Measurements from ENCODE around the gene ACOT2.
A peak's percentile ranks its signal among the peaks of the same experiment; 100 is the strongest.
"Not testable (repeated sequence)": the region's sequence is repeated elsewhere in the genome, so short reads cannot be mapped to it uniquely, and the experiment has no call there.

The ACOT2 gene, protein sequence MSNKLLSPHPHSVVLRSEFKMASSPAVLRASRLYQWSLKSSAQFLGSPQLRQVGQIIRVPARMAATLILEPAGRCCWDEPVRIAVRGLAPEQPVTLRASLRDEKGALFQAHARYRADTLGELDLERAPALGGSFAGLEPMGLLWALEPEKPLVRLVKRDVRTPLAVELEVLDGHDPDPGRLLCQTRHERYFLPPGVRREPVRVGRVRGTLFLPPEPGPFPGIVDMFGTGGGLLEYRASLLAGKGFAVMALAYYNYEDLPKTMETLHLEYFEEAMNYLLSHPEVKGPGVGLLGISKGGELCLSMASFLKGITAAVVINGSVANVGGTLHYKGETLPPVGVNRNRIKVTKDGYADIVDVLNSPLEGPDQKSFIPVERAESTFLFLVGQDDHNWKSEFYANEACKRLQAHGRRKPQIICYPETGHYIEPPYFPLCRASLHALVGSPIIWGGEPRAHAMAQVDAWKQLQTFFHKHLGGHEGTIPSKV

GRCh38 chr14:73569185-73569958, at the start of gene ACOT2:
ACOT2 (plus strand) TSS chr14:73569213; CDS start chr14:73569241, 28 bp downstream.
- DNase-seq (ENCODE audit: insufficient read length, low spot score) (peak; percentile 95), FAIRE-seq (peak; percentile 98)

- no peak for DNase-seq (ENCODE audit: insufficient read length, low spot score)
- no peak for FAIRE-seq
Measured at GRCh38 chr14:73521229-73521628, 47.8 kb upstream of the ACOT2 start.

DNA sequence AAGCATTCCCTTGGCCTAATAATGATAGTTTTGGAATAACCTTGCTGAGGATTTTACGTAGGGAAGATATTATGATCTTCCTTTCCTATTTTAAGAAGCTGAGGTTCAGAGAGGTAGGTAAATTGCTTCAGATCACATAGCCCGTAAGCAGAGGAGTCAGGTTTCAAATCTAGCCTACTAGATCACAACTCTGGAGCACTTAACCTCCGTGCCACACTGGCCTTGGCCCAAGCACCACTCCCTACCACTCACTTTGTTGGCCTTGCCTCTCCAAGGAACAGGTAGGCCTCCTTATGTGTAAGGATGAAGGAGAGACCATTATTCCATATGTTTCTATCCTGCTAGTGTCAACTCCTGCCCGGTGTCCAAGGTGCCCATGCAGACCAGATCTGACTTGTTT, 44.5 kb upstream of the ACOT2 start:
- DNase-seq (ENCODE audit: insufficient read length, low spot score): no peak
- peak; percentile 4 for FAIRE-seq

GRCh38 chr14:73526036-73526984, 42.7 kb upstream of the ACOT2 start:
- DNase-seq (ENCODE audit: insufficient read length, low spot score) (no peak), FAIRE-seq (no peak)

- not testable (repeated sequence) for DNase-seq (ENCODE audit: insufficient read length, low spot score)
- FAIRE-seq: peak; percentile 57
Measured at GRCh38 chr14:73529356-73529755, 39.7 kb upstream of the ACOT2 start.

- not testable (repeated sequence) for DNase-seq (ENCODE audit: insufficient read length, low spot score)
- FAIRE-seq: peak; percentile 98
Measured at GRCh38 chr14:73531971-73532370, 37.0 kb upstream of the ACOT2 start.

GRCh38 chr14:73537244-73538045, 31.6 kb upstream of the ACOT2 start:
- DNase-seq (ENCODE audit: insufficient read length, low spot score): not testable (repeated sequence)
- peak; percentile 98 for FAIRE-seq

DNA sequence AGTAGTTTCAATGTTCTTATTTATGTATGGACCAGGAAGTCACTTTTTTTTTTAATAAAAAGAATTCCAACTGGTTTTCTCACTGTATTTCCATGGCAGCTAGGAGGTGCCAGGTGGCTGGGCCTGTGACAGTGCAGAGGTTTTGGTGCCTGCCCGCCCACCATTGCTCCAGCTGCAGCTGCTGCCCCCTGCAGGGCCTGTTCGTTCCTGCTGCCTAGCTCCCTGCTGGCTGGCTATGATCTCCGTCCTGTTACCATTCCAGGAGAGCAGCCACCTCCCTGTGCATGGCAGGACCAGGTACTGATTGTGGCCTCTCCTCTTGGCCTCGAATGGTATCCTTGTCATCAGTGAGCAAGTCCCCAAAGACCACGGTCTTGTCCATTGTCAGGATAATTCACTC, 30.0 kb upstream of the ACOT2 start:
- not testable (repeated sequence) for DNase-seq (ENCODE audit: insufficient read length, low spot score)
- FAIRE-seq: peak; percentile 100

DNA sequence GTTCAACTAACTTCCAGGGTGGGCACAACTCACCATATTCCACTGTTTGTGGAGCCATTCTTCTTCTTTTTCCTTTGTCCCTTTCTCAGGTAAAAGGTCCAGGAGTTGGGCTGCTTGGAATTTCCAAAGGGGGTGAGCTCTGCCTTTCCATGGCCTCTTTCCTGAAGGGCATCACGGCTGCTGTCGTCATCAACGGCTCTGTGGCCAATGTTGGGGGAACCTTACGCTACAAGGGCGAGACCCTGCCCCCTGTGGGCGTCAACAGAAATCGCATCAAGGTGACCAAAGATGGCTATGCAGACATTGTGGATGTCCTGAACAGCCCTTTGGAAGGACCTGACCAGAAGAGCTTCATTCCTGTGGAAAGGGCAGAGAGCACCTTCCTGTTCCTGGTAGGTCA, 26.1 kb upstream of the ACOT2 start:
- FAIRE-seq: peak; percentile 98

DNA sequence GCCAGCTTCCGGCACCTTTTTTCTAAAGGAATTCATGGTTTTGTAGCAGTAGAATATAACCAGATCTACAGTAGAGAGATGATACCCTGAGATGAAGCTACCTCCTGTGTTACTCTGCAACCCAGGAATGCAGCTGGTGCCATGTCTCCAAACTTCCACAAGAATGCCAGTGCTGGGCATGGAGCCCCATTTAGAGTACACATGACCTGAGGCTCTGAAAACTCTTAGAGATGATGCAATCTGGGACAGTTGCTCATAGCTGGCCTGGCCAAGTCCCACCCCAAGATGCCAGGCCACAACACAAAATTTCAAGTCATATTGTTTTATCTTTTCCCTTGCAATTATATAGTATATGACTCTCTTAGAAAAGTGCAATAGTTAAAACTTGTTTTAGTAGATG, 23.7 kb upstream of the ACOT2 start:
- peak; percentile 100 for FAIRE-seq
- not testable (repeated sequence) for DNase-seq (ENCODE audit: insufficient read length, low spot score)

More for the DNA sequence above, 26.1 kb upstream of the ACOT2 start:
- not testable (repeated sequence) for DNase-seq (ENCODE audit: insufficient read length, low spot score)

DNA sequence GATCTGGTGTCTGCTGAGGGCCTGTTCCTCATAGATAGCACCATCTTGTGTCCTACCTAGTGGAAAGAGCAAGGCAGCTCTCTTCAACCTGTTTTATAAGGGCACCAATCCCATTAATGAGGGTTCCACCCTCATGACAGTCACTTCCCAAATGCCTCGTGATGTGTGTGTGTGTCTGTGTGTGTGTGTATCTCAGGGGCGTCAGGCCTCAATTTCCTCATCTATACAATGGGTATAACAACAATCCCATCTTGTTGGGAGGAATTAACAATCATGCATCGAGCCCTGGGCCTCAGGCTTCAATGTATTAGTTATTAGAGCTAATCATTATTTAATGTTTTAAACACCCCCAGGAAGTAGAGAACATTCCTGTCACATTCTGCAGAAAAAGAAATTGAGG, 19.9 kb upstream of the ACOT2 start:
- DNase-seq (ENCODE audit: insufficient read length, low spot score): not testable (repeated sequence)
- peak; percentile 95 for FAIRE-seq

- DNase-seq (ENCODE audit: insufficient read length, low spot score): not testable (repeated sequence)
- FAIRE-seq: peak; percentile 87
Measured at GRCh38 chr14:73549889-73550524, 19.0 kb upstream of the ACOT2 start.

DNA sequence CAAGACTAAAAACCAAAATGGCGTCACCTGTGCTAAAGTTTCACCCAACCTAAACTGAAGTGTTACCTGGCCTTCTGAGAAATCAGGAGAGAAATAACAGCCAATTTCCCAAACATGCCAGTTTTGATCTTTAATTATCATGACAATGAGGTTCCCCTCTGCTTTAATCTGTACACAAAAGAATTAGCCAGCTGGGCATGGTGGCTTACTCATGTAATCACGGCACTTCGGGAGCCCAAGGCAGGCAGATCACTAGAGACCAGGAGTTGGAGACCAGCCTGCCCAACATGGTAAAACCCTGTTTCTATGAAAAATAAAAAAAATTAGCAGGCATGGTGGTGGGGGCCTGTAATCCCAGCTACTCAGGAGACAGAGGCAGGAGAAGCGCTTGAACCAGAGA, 15.2 kb upstream of the ACOT2 start:
- FAIRE-seq (no peak), DNase-seq (ENCODE audit: insufficient read length, low spot score) (no peak)

DNA sequence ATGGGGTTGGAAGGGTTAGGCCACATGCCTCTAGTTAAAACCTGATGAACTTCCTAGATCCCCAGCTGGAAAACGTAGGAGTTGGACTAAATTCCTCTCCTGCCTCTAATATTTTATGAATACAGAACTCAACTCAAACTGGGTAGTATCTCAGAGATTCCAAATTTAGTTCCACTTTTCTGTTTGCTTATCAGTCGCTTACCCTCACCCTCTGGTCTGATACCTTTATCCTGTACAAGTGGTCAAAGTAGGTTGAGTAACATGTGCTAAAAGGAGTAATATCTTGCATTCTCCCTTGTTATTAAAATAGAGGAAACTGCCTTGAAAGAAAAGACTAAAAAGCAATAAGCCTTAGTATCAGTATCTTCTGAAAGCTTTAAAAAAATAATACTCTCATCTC, 11.8 kb upstream of the ACOT2 start:
- FAIRE-seq; DNase-seq (ENCODE audit: insufficient read length, low spot score): not testable (repeated sequence)

DNA sequence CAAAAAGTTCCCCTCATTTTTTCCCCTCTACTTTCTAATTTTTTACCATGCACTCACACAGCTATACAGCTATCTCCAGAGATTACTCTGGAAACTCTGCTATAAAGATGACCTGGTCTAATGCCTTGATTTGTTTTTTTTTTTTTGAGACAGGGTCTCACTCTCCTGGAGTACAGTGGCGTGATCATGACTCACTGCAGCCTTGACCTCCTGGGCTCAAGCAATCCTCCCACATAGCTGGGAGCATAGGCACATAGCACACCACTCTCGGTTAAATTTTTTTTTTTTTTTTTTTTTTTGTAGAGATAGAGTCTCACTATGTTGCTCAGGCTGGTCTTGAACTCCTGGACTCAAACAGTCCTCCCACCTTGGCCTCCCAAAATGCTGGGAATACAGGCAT, 10.8 kb upstream of the ACOT2 start:
- DNase-seq (ENCODE audit: insufficient read length, low spot score); FAIRE-seq: not testable (repeated sequence)

- FAIRE-seq; DNase-seq (ENCODE audit: insufficient read length, low spot score): not testable (repeated sequence)
Measured at GRCh38 chr14:73562256-73562655, 6.8 kb upstream of the ACOT2 start.

DNA sequence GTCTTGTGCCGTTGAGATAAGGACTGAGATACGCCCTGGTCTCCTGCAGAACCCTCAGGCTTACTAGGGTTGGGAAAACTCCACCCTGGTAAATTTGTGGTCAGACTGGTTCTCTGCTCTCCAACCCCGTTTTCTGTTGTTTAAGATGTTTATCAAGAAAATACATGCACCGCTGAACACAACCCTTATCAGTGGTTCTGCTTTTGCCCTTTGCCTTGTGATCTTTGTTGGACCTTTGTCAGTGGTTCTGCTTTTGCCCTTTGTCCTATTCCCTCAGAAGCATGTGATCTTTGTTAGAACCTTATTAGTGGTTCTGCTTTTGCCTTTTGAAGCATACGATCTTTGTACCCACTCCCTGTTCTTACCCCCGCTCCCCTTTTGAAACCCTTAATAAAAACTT, 6.3 kb upstream of the ACOT2 start:
- FAIRE-seq; DNase-seq (ENCODE audit: insufficient read length, low spot score): not testable (repeated sequence)

GRCh38 chr14:73566431-73566830, 2.6 kb upstream of the ACOT2 start:
- not testable (repeated sequence) for FAIRE-seq; DNase-seq (ENCODE audit: insufficient read length, low spot score)

DNA sequence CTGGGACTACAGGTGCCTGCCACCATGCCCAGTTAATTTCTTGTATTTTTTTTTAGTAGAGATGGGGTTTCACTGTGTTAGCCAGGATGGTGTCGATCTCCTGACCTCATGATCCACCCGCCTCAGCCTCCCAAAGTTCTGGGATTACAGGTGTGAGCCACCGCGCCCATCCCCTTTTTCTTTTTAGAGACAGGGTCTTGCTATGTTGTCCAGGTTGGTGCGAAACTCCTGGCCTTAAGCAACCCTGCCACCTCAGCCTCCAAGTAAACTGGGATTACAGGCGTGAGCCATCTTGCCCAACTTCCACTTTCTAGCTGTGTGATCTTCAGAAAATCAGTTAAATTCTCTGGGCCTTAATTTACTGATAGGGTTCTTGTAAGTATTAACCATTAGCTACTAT, 2.1 kb upstream of the ACOT2 start:
- not testable (repeated sequence) for DNase-seq (ENCODE audit: insufficient read length, low spot score); FAIRE-seq

All from HTR-8/SVneo (cell line).